Psoas muscle (tissue), 8 donors: ENCODE measurements around the gene MMAB. TPM values are rescaled to one million over a fixed set of nuclear protein-coding genes. Genes with fewer than 3 reads are reported as not detected.

Experiments
- ATAC-seq, 4 donors: fragments of 200-7000 bp; cut with Tn5 transposase; one replicate each; pipeline ENCODE4 v1.9.1; 2020; ENCODE audit warnings: moderate library complexity in 3 of 4, mild to moderate bottlenecking in 2 of 4
- DNase-seq, 2 donors: peaks; one replicate each; pipeline ENCODE4 v3.0.0-alpha.2; 2020
- H3K27ac ChIP-seq: fragments of 200-600 bp; one replicate; pipeline ENCODE4 v1.8.0; 2022
- H3K27me3 ChIP-seq, 3 donors: fragments of 200-600 bp in 1 of 3; one replicate each; pipeline versions ENCODE4 v1.6.1 to v1.8.0; 2013 to 2022; ENCODE audit warnings: low read length in 2 of 3, mild to moderate bottlenecking in 2 of 3, moderate library complexity in 1 of 3; ENCODE audit not compliant: insufficient read depth in 3 of 3
- H3K36me3 ChIP-seq, 2 donors: fragments of 200-600 bp in 1 of 2; one replicate each; pipeline versions ENCODE4 v1.6.1 to v1.8.0; 2013 to 2022; ENCODE audit warnings: low read depth in 1 of 2, mild to moderate bottlenecking in 1 of 2, moderate library complexity in 1 of 2; ENCODE audit not compliant: insufficient read depth in 1 of 2
- H3K4me1 ChIP-seq: fragments of 200-600 bp; one replicate; pipeline ENCODE4 v1.8.0; 2022
- H3K4me3 ChIP-seq: fragments of 200-600 bp; one replicate; pipeline ENCODE4 v1.8.0; 2022; ENCODE audit warnings: mild to moderate bottlenecking
- H3K9me3 ChIP-seq: fragments of 200-600 bp; one replicate; pipeline ENCODE4 v1.8.0; 2022
- CTCF ChIP-seq: fragments of 200-600 bp; IDR thresholded peaks from one replicate; pipeline ENCODE4 v1.8.0; 2022; ENCODE audit warnings: antibody characterized with exemption
- WGBS, 3 donors: extraction: QIAGEN DNeasy Blood & Tissue Kit; methylation state at CpG; one replicate each; pipeline versions ENCODE4 v1.1.6 to v1.1.7; 2013; 5-methylcytosine and 5-hydroxymethylcytosine counted together
- intact Hi-C, 2 donors: fragments of 100-400 bp; cut with DNase I; formaldehyde crosslinking; loops; one replicate each; pipeline versions ENCODE4 v1.11.0 to v1.14.2; 2022
- polyA plus RNA-seq, 3 donors: library from polyadenylated mRNA; stranded (reverse); fragments of 200-250 nt; gene quantifications; one replicate each; pipeline ENCODE4 v1.2.3, GENCODE V29; 2013
- total RNA-seq, 4 donors: library from RNA; stranded (reverse); fragmentation: NEBNext Ultra II Directional in 2 of 4; extraction: Animal tissue kit (Norgen Biotek cat#: 25700) in 2 of 4; gene quantifications; one replicate each; pipeline versions ENCODE4 v1.2.1 to v1.2.4, GENCODE V29; 2021 to 2023
- donor health status: healthy with polysubstance abuse.
- donor health status: DM: no; HTN: no; CAD: no; lungs with moderate emphysema.
- donor health status: Bipolar disorder and iron deficiency.
- donor health status: healthy.
- donor health status: DM: yes; HTN: yes; CAD: no.
- donor health status: DM: no; HTN: no; CAD: no.
- donor health status: DM: no; HTN: no; CAD: no.
- donor health status: DM: yes; HTN: yes; CAD: no.

The MMAB gene
- total and polyA plus RNA-seq, 7 donors: 17.3 to 43.3 (median 34.1) TPM

- WGBS, 3 donors: 81 to 94% (median 82%) methylated on average over 5 of the region's 5 CpGs
- TF ChIP-seq CTCF: no peak
- H3K27ac ChIP-seq: no peak overlapping the region
- H3K4me1 ChIP-seq: no peaks in the 10 kb centered on the region
- ATAC-seq (no peak), DNase-seq (no peak)
- peaks cover 0 to 13% (median 0%) of the 10 kb centered on the region in 3 donors for H3K27me3 ChIP-seq
- no peaks in the 10 kb centered on the region for H3K36me3 ChIP-seq
- no peaks in the 10 kb centered on the region for H3K9me3 ChIP-seq
- intact Hi-C loops: loop anchor here in 1 of 2 donors (10.0 kb wide), 1 partner anchor 183 kb away; no protein-coding TSS in a partner anchor
- no peak overlapping the region for H3K4me3 ChIP-seq
Measured at GRCh38 chr12:109618082-109618481, 44.8 kb upstream of the MMAB start.

- H3K4me3 ChIP-seq: no peak overlapping the region
- intact Hi-C loops: loop anchor here in 1 of 2 donors (10.0 kb wide), 1 partner anchor 183 kb away; no protein-coding TSS in a partner anchor
- H3K36me3 ChIP-seq: no peaks in the 10 kb centered on the region
- no peaks in the 10 kb centered on the region for H3K9me3 ChIP-seq
- H3K27me3 ChIP-seq: peaks cover 0 to 17% (median 0%) of the 10 kb centered on the region in 3 donors
- TF ChIP-seq CTCF: no peak
- WGBS, 3 donors: 43 to 54% (median 52%) methylated on average over 10 of the region's 10 CpGs
- no peak for DNase-seq
- no peaks in the 10 kb centered on the region for H3K4me1 ChIP-seq
- no peak for ATAC-seq
- H3K27ac ChIP-seq: no peak overlapping the region
Measured at GRCh38 chr12:109617491-109617890, 44.2 kb upstream of the MMAB start.

- no peak for ATAC-seq
- intact Hi-C loops: loop anchor here in 1 of 2 donors (10.0 kb wide), 1 partner anchor 181 kb away; no protein-coding TSS in a partner anchor
- WGBS, 3 donors: 29 to 43% (median 30%) methylated on average over 14 of the region's 14 CpGs
- no peak overlapping the region for H3K27ac ChIP-seq
- TF ChIP-seq CTCF: no peak
- no peaks in the 10 kb centered on the region for H3K36me3 ChIP-seq
- DNase-seq: no peak
- H3K9me3 ChIP-seq: no peaks in the 10 kb centered on the region
- H3K4me3 ChIP-seq: no peak overlapping the region
- H3K4me1 ChIP-seq: no peaks in the 10 kb centered on the region
- peaks cover 0 to 18% (median 0%) of the 10 kb centered on the region in 3 donors for H3K27me3 ChIP-seq
Measured at GRCh38 chr12:109615556-109616229, 42.4 kb upstream of the MMAB start.

GRCh38 chr12:109613649-109614455 is 40.5 kb upstream of the MMAB start:
- Histone ChIP-seq H3K4me1 (no peaks in the 10 kb centered on the region), H3K9me3 (no peaks in the 10 kb centered on the region), H3K36me3 (no peaks in the 10 kb centered on the region), H3K27me3 (peaks cover 0 to 18% (median 0%) of the 10 kb centered on the region in 3 donors), H3K27ac (no peak overlapping the region), H3K4me3 (no peak overlapping the region)
- 61 to 63% (median 63%) methylated on average over 26 of the region's 26 CpGs for WGBS, 3 donors
- no peak for TF ChIP-seq CTCF
- intact Hi-C loops: loop anchor here in 1 of 2 donors (10.0 kb wide), 1 partner anchor 179 kb away; no protein-coding TSS in a partner anchor
- no peak for ATAC-seq
- DNase-seq: no peak
